Activated CD8-positive, alpha-beta memory T cell treated with anti-CD3 and anti-CD28 coated beads, Interleukin-2, amount 50 U/mL, for 24 hours (primary cell): Measurements from ENCODE around the gene ZNF778.
"Not testable (repeated sequence)": the region's sequence is repeated elsewhere in the genome, so short reads cannot be mapped to it uniquely, and the experiment has no call there.

ENCODE experiments used
- DNase-seq: peaks from one replicate; pipeline ENCODE4 v3.0.0-alpha.2; 2020; ENCODE audit errors: extremely low read depth

The ZNF778 gene

GRCh38 chr16:89256651-89257254, 39.2 kb downstream of the ZNF778 start:
- peak; percentile 53 for DNase-seq

GRCh38 chr16:89257281-89257731, 39.8 kb downstream of the ZNF778 start:
- DNase-seq: no peak

GRCh38 chr16:89257757-89258465, 40.4 kb downstream of the ZNF778 start:
- DNase-seq: no peak

- not testable (repeated sequence) for DNase-seq
Observed at GRCh38 chr16:89259901-89260300, 42.4 kb downstream of the ZNF778 start.

GRCh38 chr16:89261691-89262563, 44.4 kb downstream of the ZNF778 start:
- no peak for DNase-seq

- DNase-seq: no peak
Observed at GRCh38 chr16:89264800-89265550, 47.5 kb downstream of the ZNF778 start.

- DNase-seq: no peak
Observed at GRCh38 chr16:89265647-89266046, 48.1 kb downstream of the ZNF778 start.

GRCh38 chr16:89266521-89267134, 49.1 kb downstream of the ZNF778 start:
- no peak for DNase-seq

- not testable (repeated sequence) for DNase-seq
Observed at GRCh38 chr16:89267746-89268145, 50.2 kb downstream of the ZNF778 start.

- no peak for DNase-seq
Observed at GRCh38 chr16:89268585-89268984, 51.1 kb downstream of the ZNF778 start.

GRCh38 chr16:89268987-89269735, 51.7 kb downstream of the ZNF778 start:
- no peak for DNase-seq

- no peak for DNase-seq
Observed at GRCh38 chr16:89269805-89270665, 52.5 kb downstream of the ZNF778 start.

GRCh38 chr16:89270666-89271345, 53.3 kb downstream of the ZNF778 start:
- no peak for DNase-seq

- DNase-seq: no peak
Observed at GRCh38 chr16:89272631-89273030, 55.1 kb downstream of the ZNF778 start.

GRCh38 chr16:89273741-89274472, 56.4 kb downstream of the ZNF778 start:
- DNase-seq: no peak

- no peak for DNase-seq
Observed at GRCh38 chr16:89274561-89275283, 57.2 kb downstream of the ZNF778 start.

- no peak for DNase-seq
Observed at GRCh38 chr16:89275284-89275584, 57.7 kb downstream of the ZNF778 start.
